ENCODE measurements around the gene FOCAD.
"Not testable (repeated sequence)": the region's sequence is repeated elsewhere in the genome, so short reads cannot be mapped to it uniquely, and the experiment has no call there.

Gene FOCAD

DNA sequence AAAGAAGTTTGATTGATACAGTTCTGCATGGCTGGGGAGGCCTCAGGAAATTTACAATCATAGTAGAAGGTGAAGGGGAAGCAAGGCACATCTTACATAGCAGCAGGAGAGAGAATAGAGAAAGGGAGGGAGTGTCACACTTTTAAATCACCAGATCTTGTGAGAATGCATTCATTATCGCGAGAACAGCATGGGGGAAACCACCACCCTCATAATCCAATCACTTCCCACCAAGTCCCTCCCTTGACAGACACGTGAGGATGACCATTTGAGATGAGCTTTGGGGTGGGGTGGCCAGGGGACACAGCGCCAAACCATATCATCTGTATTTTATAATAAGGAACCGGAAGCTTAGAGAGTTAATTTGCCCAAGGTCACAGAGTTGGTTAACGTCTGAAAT lies 13.7 kb upstream of the FOCAD start:
- Histone ChIP-seq H3K27me3 (no peaks in the 10 kb centered on the region), H3K4me3 (no peak overlapping the region), H3K9me3 (no peaks in the 10 kb centered on the region), H3K4me1 (no peaks in the 10 kb centered on the region), H3K36me3 (no peaks in the 10 kb centered on the region), H3K27ac (no peak overlapping the region)
- TF ChIP-seq, protein P1, sequence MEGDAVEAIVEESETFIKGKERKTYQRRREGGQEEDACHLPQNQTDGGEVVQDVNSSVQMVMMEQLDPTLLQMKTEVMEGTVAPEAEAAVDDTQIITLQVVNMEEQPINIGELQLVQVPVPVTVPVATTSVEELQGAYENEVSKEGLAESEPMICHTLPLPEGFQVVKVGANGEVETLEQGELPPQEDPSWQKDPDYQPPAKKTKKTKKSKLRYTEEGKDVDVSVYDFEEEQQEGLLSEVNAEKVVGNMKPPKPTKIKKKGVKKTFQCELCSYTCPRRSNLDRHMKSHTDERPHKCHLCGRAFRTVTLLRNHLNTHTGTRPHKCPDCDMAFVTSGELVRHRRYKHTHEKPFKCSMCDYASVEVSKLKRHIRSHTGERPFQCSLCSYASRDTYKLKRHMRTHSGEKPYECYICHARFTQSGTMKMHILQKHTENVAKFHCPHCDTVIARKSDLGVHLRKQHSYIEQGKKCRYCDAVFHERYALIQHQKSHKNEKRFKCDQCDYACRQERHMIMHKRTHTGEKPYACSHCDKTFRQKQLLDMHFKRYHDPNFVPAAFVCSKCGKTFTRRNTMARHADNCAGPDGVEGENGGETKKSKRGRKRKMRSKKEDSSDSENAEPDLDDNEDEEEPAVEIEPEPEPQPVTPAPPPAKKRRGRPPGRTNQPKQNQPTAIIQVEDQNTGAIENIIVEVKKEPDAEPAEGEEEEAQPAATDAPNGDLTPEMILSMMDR (IDR thresholded peaks at IDR 0.05): no peak
- no peak for DNase-seq
- intact Hi-C loops (cut with DNase I; ENCODE audit: low total_unique reads): no loop called here

- DNase-seq: no peak
- H3K27me3 ChIP-seq: no peaks in the 10 kb centered on the region
- H3K9me3 ChIP-seq: no peaks in the 10 kb centered on the region
- H3K27ac ChIP-seq: no peak overlapping the region
- H3K4me1 ChIP-seq: no peaks in the 10 kb centered on the region
- no peaks in the 10 kb centered on the region for H3K36me3 ChIP-seq
- TF ChIP-seq, protein P1 (IDR thresholded peaks at IDR 0.05): no peak
- intact Hi-C loops (cut with DNase I; ENCODE audit: low total_unique reads): no loop called here
- H3K4me3 ChIP-seq: no peak overlapping the region
These were observed 12.4 kb upstream of the FOCAD start for GRCh38 chr9:20671635-20672034.

GRCh38 chr9:20673537-20673936 lies 10.5 kb upstream of the FOCAD start:
- DNase-seq; H3K4me1 ChIP-seq; H3K4me3 ChIP-seq; intact Hi-C loops (cut with DNase I; ENCODE audit: low total_unique reads); H3K36me3 ChIP-seq; H3K27me3 ChIP-seq; H3K9me3 ChIP-seq; H3K27ac ChIP-seq: not testable (repeated sequence)

DNA sequence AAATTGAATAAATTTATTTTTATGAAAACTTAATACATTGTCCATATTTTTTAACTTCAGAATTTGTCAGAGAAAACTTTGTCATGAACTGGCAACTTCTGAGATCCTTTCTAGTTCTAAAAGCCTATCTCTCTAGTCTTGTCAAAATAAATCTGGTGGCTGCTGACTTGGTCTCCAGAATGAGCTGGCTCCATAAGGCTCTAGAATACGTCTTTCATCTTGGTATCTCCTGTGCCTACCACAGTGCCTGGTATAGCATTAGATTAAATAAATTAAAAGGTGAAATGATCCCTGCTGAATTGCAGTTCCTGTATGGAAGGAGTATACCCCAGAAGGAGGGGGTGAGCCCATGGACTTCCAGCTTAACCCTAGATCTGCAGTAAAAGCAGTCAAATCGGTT lies 2.6 kb upstream of the FOCAD start:
- no peaks in the 10 kb centered on the region for H3K27me3 ChIP-seq
- H3K9me3 ChIP-seq: no peaks in the 10 kb centered on the region
- no peak for DNase-seq
- TF ChIP-seq, protein P1 (IDR thresholded peaks at IDR 0.05): no peak
- H3K4me3 ChIP-seq: no peak overlapping the region
- intact Hi-C loops (cut with DNase I; ENCODE audit: low total_unique reads): loop anchor here (5.0 kb wide), 1 partner anchor 59 kb away; the partner anchor contains the start of gene MLLT3
- peaks cover 0 to 16% (median 9%) of the 10 kb centered on the region in 4 donors for H3K4me1 ChIP-seq
- no peak overlapping the region for H3K27ac ChIP-seq
- H3K36me3 ChIP-seq: no peaks in the 10 kb centered on the region

GRCh38 chr9:20683351-20684034 lies 566 bp upstream of the FOCAD start:
- DNase-seq: peak; percentile 75 to 88
- peak overlapping the region; percentile 80 to 84 for H3K27ac ChIP-seq
- peak overlapping the region; percentile 76 to 85 for H3K4me3 ChIP-seq
- intact Hi-C loops (cut with DNase I; ENCODE audit: low total_unique reads): loop anchor here (5.0 kb wide), 1 partner anchor 61 kb away; the partner anchor contains the start of gene MLLT3
- TF ChIP-seq, protein P1 (IDR thresholded peaks at IDR 0.05): no peak
- no peaks in the 10 kb centered on the region for H3K27me3 ChIP-seq
- peaks cover 0 to 16% (median 9%) of the 10 kb centered on the region in 4 donors for H3K4me1 ChIP-seq
- H3K36me3 ChIP-seq: no peaks in the 10 kb centered on the region
- no peaks in the 10 kb centered on the region for H3K9me3 ChIP-seq

DNA sequence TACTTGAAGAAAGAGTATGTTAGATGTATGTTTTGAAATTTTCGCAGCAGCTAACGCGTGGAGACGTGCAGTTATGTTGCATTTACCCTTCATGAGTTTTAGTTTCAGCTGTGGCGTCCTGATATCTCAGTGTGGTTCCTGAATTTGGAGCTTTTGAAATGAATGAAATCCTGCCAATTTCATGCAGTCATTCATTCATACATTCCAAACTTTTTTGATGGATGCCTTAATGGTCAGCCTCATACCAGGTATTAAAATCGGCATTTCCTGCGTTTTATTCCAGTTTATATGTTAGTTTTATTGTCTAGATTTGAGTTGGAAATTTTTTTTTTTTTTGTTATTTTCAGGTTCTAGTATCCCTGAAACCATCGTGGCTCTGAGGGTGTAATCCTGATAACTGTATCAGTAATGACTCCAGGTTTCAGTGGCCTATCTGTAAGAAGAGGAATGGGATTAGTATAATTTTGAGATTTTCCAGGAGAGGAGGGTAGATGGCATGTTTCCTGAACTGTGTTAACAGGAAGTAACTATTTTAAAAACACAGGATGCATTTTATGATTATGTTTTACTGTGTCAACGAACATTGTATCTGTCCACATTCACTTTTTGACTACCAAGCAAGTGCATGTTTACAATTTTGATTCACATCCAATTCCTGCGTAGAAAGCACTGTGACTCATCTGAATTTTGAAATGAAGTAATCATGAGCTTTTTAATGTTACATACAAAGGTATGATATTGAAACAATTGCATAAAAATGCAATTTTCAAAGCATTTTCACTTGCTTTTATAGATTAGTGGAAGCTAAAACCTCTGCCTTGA lies 1.0 kb downstream of the FOCAD start:
- intact Hi-C loops (cut with DNase I; ENCODE audit: low total_unique reads): loop anchor here (5.0 kb wide), 1 partner anchor 63 kb away; the partner anchor contains the start of gene MLLT3
- H3K4me1 ChIP-seq: peaks cover 0 to 16% (median 9%) of the 10 kb centered on the region in 4 donors
- no peak for DNase-seq

More for the DNA sequence above, 1.0 kb downstream of the FOCAD start:
- Histone ChIP-seq H3K27ac (peak overlapping the region; percentile 80 to 84), H3K36me3 (no peaks in the 10 kb centered on the region), H3K27me3 (no peaks in the 10 kb centered on the region), H3K4me3 (peak overlapping the region; percentile 76 to 85), H3K9me3 (no peaks in the 10 kb centered on the region)
- TF ChIP-seq, protein P1 (IDR thresholded peaks at IDR 0.05): no peak

Data from tibial artery (tissue), 4 donors.